Measurements from ENCODE around the gene AKT2. TPM values are rescaled to one million over a fixed set of nuclear protein-coding genes. Genes with fewer than 3 reads are reported as not detected.

AKT2 gene
- total and polyA plus RNA-seq, 2 of the 8 experiments (the other 6 are each of a cell fraction or from before 2014, with no cell fraction given), result 151 to 183 TPM

DNA sequence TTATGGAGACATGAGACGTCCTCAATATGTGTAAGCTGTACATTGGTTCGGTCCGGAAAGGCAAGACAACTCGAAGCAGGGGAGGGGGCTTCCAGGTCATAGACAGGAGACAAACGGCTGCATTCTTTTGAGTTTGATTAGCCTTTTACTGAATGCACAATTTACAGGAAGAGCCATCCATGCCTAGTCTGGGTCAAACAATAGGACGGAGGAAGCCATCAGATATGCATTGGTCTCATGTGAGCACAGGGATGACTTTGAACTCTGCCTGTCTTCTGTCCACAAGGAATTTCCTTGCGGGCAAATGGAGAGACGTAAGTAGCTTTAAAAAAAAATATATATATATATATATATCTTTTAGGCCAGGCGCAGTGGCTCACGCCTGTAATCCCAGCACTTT is 56.8 kb downstream of the AKT2 start:
- Histone ChIP-seq H4K5ac (ENCODE audit: insufficient read length, low read depth, low read length) (no peak overlapping the region), H2BK20ac (ENCODE audit: low read length) (no peak overlapping the region), H3K14ac (ENCODE audit: insufficient read length) (no peak overlapping the region), H2BK12ac (ENCODE audit: low read depth, low read length) (no peak overlapping the region), H3K79me1 (ENCODE audit: low read depth, low read length) (no peaks in the 10 kb centered on the region), H3K56ac (replicated peaks; ENCODE audit: insufficient read length, low read depth, low read length) (no peak overlapping the region), H3K27me3 (replicated peaks in 1 of 4; ENCODE audit: control insufficient read depth in 3 of 4, extremely low read depth in 1 of 4, insufficient read depth in 3 of 4, low read length in 3 of 4) (peaks cover 0 to 30% (median 13%) of the 10 kb centered on the region in 4 experiments; a peak in 5 of 7 replicates), H2AK5ac (ENCODE audit: low read depth, low read length) (no peak overlapping the region), H4K91ac (replicated peaks; ENCODE audit: insufficient read length, low read length) (no peak overlapping the region), H3K4ac (replicated peaks; ENCODE audit: insufficient read length, low read depth, low read length) (no peak overlapping the region), H3K23ac (ENCODE audit: insufficient read length) (no peak overlapping the region), H3K36me3 (ENCODE audit: control insufficient read depth in 2 of 4, insufficient read depth in 4 of 4, low read length in 3 of 4) (no peaks in the 10 kb centered on the region), H3K9me3 (ENCODE audit: insufficient read depth in 2 of 2, low read depth in 1 of 2, low read length in 1 of 2) (no peaks in the 10 kb centered on the region), H2BK5ac (ENCODE audit: low read depth, low read length) (no peak overlapping the region), H2BK15ac (ENCODE audit: low read length) (no peak overlapping the region), H4K20me1 (replicated peaks in 1 of 2; ENCODE audit: control insufficient read depth in 1 of 2, insufficient read depth in 2 of 2, low read length in 2 of 2) (no peaks in the 10 kb centered on the region), H4K8ac (ENCODE audit: extremely low read depth, insufficient read depth, low read length) (no peak overlapping the region), H3K4me3 (ENCODE audit: extremely low read depth in 1 of 4, insufficient read depth in 2 of 4, low read depth in 3 of 4, low read length in 4 of 4) (no peak overlapping the region), H3K23me2 (ENCODE audit: low read depth, low read length) (peaks cover 5% of the 10 kb centered on the region), H3K79me2 (ENCODE audit: control insufficient read depth in 1 of 2, insufficient read depth in 2 of 2, low read length in 2 of 2) (no peaks in the 10 kb centered on the region), H3K9ac (replicated peaks in 1 of 4; ENCODE audit: extremely low read depth in 1 of 4, low read depth in 3 of 4, low read length in 3 of 4) (no peak overlapping the region), H2AFZ (ENCODE audit: low read length) (no peak overlapping the region), H2BK120ac (replicated peaks; ENCODE audit: low read depth, low read length) (no peak overlapping the region), H3K18ac (ENCODE audit: extremely low read depth, low read length) (no peak overlapping the region), H3K27ac (ENCODE audit: low read depth, low read length) (no peak overlapping the region), H3K4me1 (replicated peaks in 1 of 4; ENCODE audit: control insufficient read depth in 3 of 4, insufficient read depth in 4 of 4, low read length in 3 of 4) (peaks cover 0 to 19% (median 16%) of the 10 kb centered on the region in 4 experiments; a peak in 6 of 7 replicates), H3K4me2 (ENCODE audit: insufficient read depth in 1 of 2, low read depth in 2 of 2, low read length in 2 of 2) (no peak overlapping the region)
- POLR2A ChIA-PET (ENCODE audit: partially characterized antibody), result interaction anchor here (1.0 to 1.2 kb wide), 2 partner anchors 10 to 38 kb away, joined by 3 read pairs; partner anchors contain the start of genes MAP3K10 and TTC9B
- TF ChIP-seq CBX5 (IDR thresholded peaks at IDR 0.05; ENCODE audit: low read depth, low read length) (no peak), POU5F1 (IDR thresholded peaks at IDR 0.05; ENCODE audit: low read depth, low read length) (no peak)
- TF ChIP-seq, protein P1, sequence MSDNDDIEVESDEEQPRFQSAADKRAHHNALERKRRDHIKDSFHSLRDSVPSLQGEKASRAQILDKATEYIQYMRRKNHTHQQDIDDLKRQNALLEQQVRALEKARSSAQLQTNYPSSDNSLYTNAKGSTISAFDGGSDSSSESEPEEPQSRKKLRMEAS (IDR thresholded peaks at IDR 0.05), result no peak
- CTCF ChIA-PET (ENCODE audit: partially characterized antibody), result interaction anchor here (1.0 to 3.3 kb wide), 7 partner anchors 8 to 406 kb away, joined by 3 to 18 read pairs (median 3); partner anchors contain the start of gene TTC9B
- FAIRE-seq (no peak), DNase-seq (ENCODE audit: low read depth in 1 of 2, low spot score in 2 of 2) (no peak)
- 88% methylated on average over 10 of the region's 10 CpGs; no CpG with 5 or more reads in 1 of the 2 experiments for whole genome bisulfite sequencing, 2 experiments (ENCODE audit: extremely low coverage in 1 of 2, insufficient coverage in 1 of 2, insufficient read length in 1 of 2, insufficient replicate concordance in 2 of 2, low coverage in 1 of 2, low lambda C conversion rate in 2 of 2, missing lambda C conversion rate in 1 of 2)

Measured in H1 (cell line).